OCI-LY7 (cell line): ENCODE measurements around the gene PIP4P1. TPM values are rescaled to one million over a fixed set of nuclear protein-coding genes. Genes with fewer than 3 reads are reported as not detected.

Source experiments
- BruUV-seq: library from RNA; stranded (reverse); fragments of 400-500 nt; replicated peaks from 2 replicates; lab custom pipeline; 2021; lab: Mats Ljungman, UMichigan
- CTCF ChIA-PET: fragments of 300-600 bp; sonication (Branson Sonifier 250); formaldehyde crosslinking; loops from one replicate; lab custom pipeline; 2022; ENCODE audit warnings: antibody characterized with exemption; ENCODE audit not compliant: unreplicated experiment; lab: Charles Lee
- POLR2A ChIA-PET: fragments of 300-600 bp; sonication (Branson Sonifier 250); formaldehyde crosslinking; loops from one replicate; lab custom pipeline; 2022; ENCODE audit warnings: antibody characterized with exemption; lab: Charles Lee
- DNase-seq: peaks from one replicate; pipeline ENCODE4 v3.0.0-alpha.2; 2015; ENCODE audit warnings: low spot score
- H2AFZ ChIP-seq: fragments of 200-600 bp; sonication (generic), shearing (Covaris generic); 2 replicates; pipeline ENCODE4 v1.6.1; 2014; ENCODE audit warnings: mild to moderate bottlenecking, antibody characterized with exemption, low read length, moderate library complexity
- H3K27ac ChIP-seq: fragments of 200-600 bp; sonication (generic); 2 replicates; pipeline ENCODE4 v1.5.1; 2014; ENCODE audit warnings: mixed run types, low read depth, mild to moderate bottlenecking, moderate library complexity, low read length, inconsistent platforms; ENCODE audit not compliant: poor library complexity, severe bottlenecking
- H3K36me3 ChIP-seq: fragments of 200-600 bp; sonication (generic); 2 replicates; pipeline ENCODE4 v1.6.1; 2014; ENCODE audit warnings: mild to moderate bottlenecking, antibody characterized with exemption, low read length, moderate library complexity, mixed read lengths; ENCODE audit not compliant: insufficient read depth
- H3K4me1 ChIP-seq: fragments of 200-600 bp; sonication (generic); 2 replicates; pipeline ENCODE4 v1.5.1; 2014; ENCODE audit warnings: mild to moderate bottlenecking, low read length; ENCODE audit not compliant: insufficient read depth, poor library complexity, severe bottlenecking
- H3K4me2 ChIP-seq: fragments of 200-600 bp; sonication (generic); 2 replicates; pipeline ENCODE4 v1.6.1; 2014; ENCODE audit warnings: mild to moderate bottlenecking, low read length
- H3K4me3 ChIP-seq: fragments of 200-600 bp; sonication (generic); 2 replicates; pipeline ENCODE4 v1.5.1; 2014; ENCODE audit warnings: mild to moderate bottlenecking, low read depth, low read length; ENCODE audit not compliant: poor library complexity, severe bottlenecking
- H3K79me2 ChIP-seq: fragments of 200-600 bp; sonication (generic); 2 replicates; pipeline ENCODE4 v1.6.1; 2016; ENCODE audit warnings: low read depth, mild to moderate bottlenecking, low read length, moderate library complexity, mixed read lengths; ENCODE audit not compliant: insufficient read depth
- H3K9me2 ChIP-seq: fragments of 200-600 bp; sonication (generic); 2 replicates; pipeline ENCODE4 v1.6.1; 2016; ENCODE audit warnings: mild to moderate bottlenecking, low read length, mixed read lengths; ENCODE audit not compliant: insufficient read depth
- H3K9me3 ChIP-seq: fragments of 200-600 bp; sonication (generic); 2 replicates; pipeline ENCODE4 v1.6.1; 2014; ENCODE audit warnings: mild to moderate bottlenecking, mixed run types, low read length, mixed read lengths
- H4K20me1 ChIP-seq: fragments of 200-600 bp; sonication (generic); 2 replicates; pipeline ENCODE4 v1.6.1; 2014; ENCODE audit warnings: mild to moderate bottlenecking, antibody characterized with exemption, low read length, moderate library complexity, mixed read lengths; ENCODE audit not compliant: insufficient read depth
- EZH2phosphoT487 ChIP-seq: fragments of 200-600 bp; sonication (generic); IDR thresholded peaks from 2 replicates; pipeline ENCODE4 v1.6.1; 2018; ENCODE audit warnings: low read depth, borderline replicate concordance, mild to moderate bottlenecking, mixed run types, antibody characterized with exemption, low read length, moderate library complexity, mixed read lengths
- intact Hi-C: fragments of 100-400 bp; cut with micrococcal nuclease; formaldehyde crosslinking; loops from one replicate; pipeline ENCODE4 v1.10.0; 2022; ENCODE audit not compliant: unreplicated experiment
- total RNA-seq, 2 experiments: library from RNA; depleted of rRNA in 1 of 2; stranded (reverse); fragments of >200 nt in 1 of 2; shearing (Covaris generic) in 1 of 2; gene quantifications; 2 replicates each; pipeline ENCODE4 v1.2.3, GENCODE V29; 2014 to 2022
- TF ChIP-seq, protein P1 (sequence below): fragments of 200-600 bp; sonication (generic); conservative IDR thresholded peaks from 2 replicates; pipeline ENCODE4 v1.5.1; 2014; ENCODE audit warnings: mild to moderate bottlenecking, antibody characterized with exemption, low read length, moderate library complexity, mixed read lengths

PIP4P1 gene
- total RNA-seq, 2 experiments from 2014 or later, result 26.9 to 44.7 TPM

DNA sequence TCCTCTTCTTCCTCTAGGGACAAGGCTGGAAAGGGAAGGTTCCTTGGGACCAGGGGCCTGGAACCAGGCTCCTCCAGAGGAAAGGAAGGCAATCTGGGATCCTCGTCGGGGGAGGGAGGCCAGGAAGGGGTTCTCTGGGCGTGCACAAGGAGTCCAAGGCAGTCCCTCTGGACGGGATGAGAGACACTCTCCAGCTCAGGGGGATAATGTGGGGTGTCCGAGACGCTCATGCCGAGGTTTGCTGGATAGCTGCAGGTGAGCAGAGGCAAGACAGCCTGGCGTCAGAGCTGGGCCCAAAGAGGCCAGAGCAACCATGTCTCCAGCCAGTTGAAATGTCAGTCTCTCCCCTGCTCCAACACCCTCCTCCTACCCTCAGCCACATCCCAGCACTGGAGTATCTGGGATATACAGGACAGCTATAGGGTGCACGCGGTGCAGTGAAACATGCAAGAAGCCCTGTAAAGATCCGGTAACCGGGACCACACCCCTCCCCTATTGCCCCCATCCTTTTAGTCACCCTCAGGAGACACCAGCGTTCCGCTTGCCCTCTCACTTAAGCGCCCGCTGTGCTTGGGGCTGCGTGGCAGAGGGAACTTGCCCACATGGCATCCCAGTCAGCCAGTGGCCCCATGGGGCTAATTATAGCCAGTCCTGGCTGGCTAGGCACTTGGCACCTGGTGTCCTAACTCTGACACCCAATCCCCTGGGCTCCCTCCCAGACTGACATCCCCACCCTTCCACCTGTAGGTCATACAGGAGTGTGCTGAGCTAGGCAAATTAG, 25.5 kb downstream of the PIP4P1 start, which contains the start of gene KLHL33:
KLHL33 (minus strand) TSS at position 585 of the 781 bp plus-strand sequence; CDS start at position 230, 355 bp downstream.
- no peaks in the 10 kb centered on the region for H3K79me2 ChIP-seq
- no peak for DNase-seq
- no peaks in the 10 kb centered on the region for H3K36me3 ChIP-seq
- H3K4me2 ChIP-seq, result no peak within 1 kb of the TSS
- ChIA-PET POLR2A (no interaction called here), CTCF (interaction anchor here (0.9 kb wide), 1 partner anchor 20 kb away, joined by 3 read pairs; no protein-coding TSS in a partner anchor)
- intact Hi-C loops, result no loop called here
- no peak within 1 kb of the TSS for H3K27ac ChIP-seq
- TF ChIP-seq, protein P1, sequence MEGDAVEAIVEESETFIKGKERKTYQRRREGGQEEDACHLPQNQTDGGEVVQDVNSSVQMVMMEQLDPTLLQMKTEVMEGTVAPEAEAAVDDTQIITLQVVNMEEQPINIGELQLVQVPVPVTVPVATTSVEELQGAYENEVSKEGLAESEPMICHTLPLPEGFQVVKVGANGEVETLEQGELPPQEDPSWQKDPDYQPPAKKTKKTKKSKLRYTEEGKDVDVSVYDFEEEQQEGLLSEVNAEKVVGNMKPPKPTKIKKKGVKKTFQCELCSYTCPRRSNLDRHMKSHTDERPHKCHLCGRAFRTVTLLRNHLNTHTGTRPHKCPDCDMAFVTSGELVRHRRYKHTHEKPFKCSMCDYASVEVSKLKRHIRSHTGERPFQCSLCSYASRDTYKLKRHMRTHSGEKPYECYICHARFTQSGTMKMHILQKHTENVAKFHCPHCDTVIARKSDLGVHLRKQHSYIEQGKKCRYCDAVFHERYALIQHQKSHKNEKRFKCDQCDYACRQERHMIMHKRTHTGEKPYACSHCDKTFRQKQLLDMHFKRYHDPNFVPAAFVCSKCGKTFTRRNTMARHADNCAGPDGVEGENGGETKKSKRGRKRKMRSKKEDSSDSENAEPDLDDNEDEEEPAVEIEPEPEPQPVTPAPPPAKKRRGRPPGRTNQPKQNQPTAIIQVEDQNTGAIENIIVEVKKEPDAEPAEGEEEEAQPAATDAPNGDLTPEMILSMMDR, result no peak
- TF ChIP-seq EZH2phosphoT487, result no peak
- no peak within 1 kb of the TSS for H2AFZ ChIP-seq
- H4K20me1 ChIP-seq, result no peaks in the 10 kb centered on the region
- no TSS peak for BruUV-seq
- no peaks in the 10 kb centered on the region for H3K9me2 ChIP-seq
- no peaks in the 10 kb centered on the region for H3K9me3 ChIP-seq
- H3K4me3 ChIP-seq, result no peak within 1 kb of the TSS
- peaks cover 38% of the 10 kb centered on the region for H3K4me1 ChIP-seq

DNA sequence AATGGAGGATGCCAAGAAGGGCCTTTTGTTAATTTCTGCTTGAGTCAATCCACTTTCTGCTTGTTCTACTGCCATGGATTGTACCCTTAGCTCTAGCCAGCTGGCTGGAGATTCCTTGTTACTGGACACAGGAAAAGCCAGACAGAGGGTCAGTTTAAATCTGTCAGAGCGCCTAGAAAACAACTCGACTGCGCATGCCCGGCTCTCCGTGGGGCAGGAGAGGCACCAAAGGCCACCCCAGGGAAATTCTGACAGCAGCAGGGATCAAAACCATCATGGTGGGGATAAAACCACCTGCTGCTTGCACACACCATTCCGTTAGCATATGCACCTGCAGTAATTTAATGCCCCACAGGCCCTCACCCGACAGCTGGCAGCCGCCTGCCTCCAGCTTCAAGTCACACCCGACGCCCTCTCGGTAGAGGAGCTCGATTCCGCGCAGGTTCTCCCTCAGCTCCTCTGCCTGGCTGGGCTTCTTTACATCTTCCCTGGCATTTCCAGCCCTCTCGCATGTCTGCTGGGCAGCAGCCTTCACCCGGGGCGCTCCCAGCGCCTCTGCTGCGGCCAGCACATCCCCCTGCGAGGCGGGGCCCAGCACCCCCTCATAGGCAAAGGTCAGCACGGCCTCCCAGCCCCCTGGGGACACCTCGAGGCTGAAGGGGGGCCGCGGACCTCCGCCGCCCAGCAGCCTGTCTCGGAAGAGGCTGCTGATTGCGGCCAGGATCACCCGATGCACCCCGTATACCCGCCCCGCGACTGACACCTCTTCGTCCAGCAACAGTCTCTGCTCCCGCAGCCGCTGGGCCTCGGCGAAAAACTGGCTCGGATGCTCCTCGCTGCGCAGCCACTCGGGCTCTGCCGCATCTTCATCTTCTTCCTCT, 26.3 kb downstream of the PIP4P1 start:
- TF ChIP-seq EZH2phosphoT487, result no peak
- TF ChIP-seq, protein P1, result no peak
- no TSS peak for BruUV-seq
- H3K9me2 ChIP-seq, result no peaks in the 10 kb centered on the region
- POLR2A ChIA-PET, result interaction anchor here (0.6 to 2.2 kb wide), 2 partner anchors 13 to 47 kb away, joined by 3 to 7 read pairs; no protein-coding TSS in a partner anchor
- H2AFZ ChIP-seq, result no peak overlapping the region
- H4K20me1 ChIP-seq, result no peaks in the 10 kb centered on the region
- H3K4me3 ChIP-seq, result no peak overlapping the region
- CTCF ChIA-PET, result no interaction called here
- intact Hi-C loops, result no loop called here
- no peaks in the 10 kb centered on the region for H3K9me3 ChIP-seq
- no peaks in the 10 kb centered on the region for H3K79me2 ChIP-seq
- no peak overlapping the region for H3K27ac ChIP-seq
- H3K4me2 ChIP-seq, result no peak overlapping the region
- H3K4me1 ChIP-seq, result peaks cover 31% of the 10 kb centered on the region
- H3K36me3 ChIP-seq, result no peaks in the 10 kb centered on the region
- no peak for DNase-seq
